ENCODE measurements around the gene PRG2.

Gene PRG2

GRCh38 chr11:57417056-57417455, 26.6 kb upstream of the PRG2 start:
- Histone ChIP-seq H3K36me3 (ENCODE audit: control insufficient read depth, insufficient read depth, low read length) (no peaks in the 10 kb centered on the region), H3K9me3 (ENCODE audit: control insufficient read depth, low read length) (no peaks in the 10 kb centered on the region), H3K27me3 (ENCODE audit: control insufficient read depth, insufficient read depth, low read length) (no peaks in the 10 kb centered on the region), H2AFZ (no peak overlapping the region), H3K9ac (no peak overlapping the region), H3K4me1 (no peaks in the 10 kb centered on the region), H3K27ac (no peak overlapping the region), H3K4me3 (ENCODE audit: low read depth, low read length) (no peak overlapping the region), H3K4me2 (ENCODE audit: low read length) (no peak overlapping the region), H3K79me2 (no peaks in the 10 kb centered on the region)
- no peak for TF ChIP-seq CTCF (IDR thresholded peaks at IDR 0.05)

GRCh38 chr11:57416436-57416835, 26.0 kb upstream of the PRG2 start:
- no peak overlapping the region for H3K4me3 ChIP-seq (ENCODE audit: low read depth, low read length)
- no peaks in the 10 kb centered on the region for H3K9me3 ChIP-seq (ENCODE audit: control insufficient read depth, low read length)
- no peaks in the 10 kb centered on the region for H3K27me3 ChIP-seq (ENCODE audit: control insufficient read depth, insufficient read depth, low read length)
- H2AFZ ChIP-seq: no peak overlapping the region
- H3K4me1 ChIP-seq: no peaks in the 10 kb centered on the region
- no peak overlapping the region for H3K9ac ChIP-seq
- no peak overlapping the region for H3K27ac ChIP-seq
- no peak for TF ChIP-seq CTCF (IDR thresholded peaks at IDR 0.05)
- H3K79me2 ChIP-seq: no peaks in the 10 kb centered on the region
- no peaks in the 10 kb centered on the region for H3K36me3 ChIP-seq (ENCODE audit: control insufficient read depth, insufficient read depth, low read length)
- no peak overlapping the region for H3K4me2 ChIP-seq (ENCODE audit: low read length)

GRCh38 chr11:57414612-57415212, 24.3 kb upstream of the PRG2 start:
- Histone ChIP-seq H3K4me2 (ENCODE audit: low read length) (no peak overlapping the region), H3K4me3 (ENCODE audit: low read depth, low read length) (no peak overlapping the region), H3K36me3 (ENCODE audit: control insufficient read depth, insufficient read depth, low read length) (no peaks in the 10 kb centered on the region), H3K27ac (no peak overlapping the region), H3K9ac (no peak overlapping the region), H3K4me1 (no peaks in the 10 kb centered on the region), H3K79me2 (no peaks in the 10 kb centered on the region), H3K27me3 (ENCODE audit: control insufficient read depth, insufficient read depth, low read length) (no peaks in the 10 kb centered on the region), H2AFZ (no peak overlapping the region), H3K9me3 (ENCODE audit: control insufficient read depth, low read length) (no peaks in the 10 kb centered on the region)
- TF ChIP-seq CTCF (IDR thresholded peaks at IDR 0.05): no peak

GRCh38 chr11:57413681-57414080, 23.2 kb upstream of the PRG2 start:
- TF ChIP-seq CTCF (IDR thresholded peaks at IDR 0.05): no peak
- no peaks in the 10 kb centered on the region for H3K36me3 ChIP-seq (ENCODE audit: control insufficient read depth, insufficient read depth, low read length)
- no peaks in the 10 kb centered on the region for H3K27me3 ChIP-seq (ENCODE audit: control insufficient read depth, insufficient read depth, low read length)
- H3K4me1 ChIP-seq: no peaks in the 10 kb centered on the region
- H3K79me2 ChIP-seq: no peaks in the 10 kb centered on the region
- no peak overlapping the region for H2AFZ ChIP-seq
- H3K9me3 ChIP-seq (ENCODE audit: control insufficient read depth, low read length): no peaks in the 10 kb centered on the region
- H3K4me3 ChIP-seq (ENCODE audit: low read depth, low read length): no peak overlapping the region
- H3K4me2 ChIP-seq (ENCODE audit: low read length): no peak overlapping the region
- no peak overlapping the region for H3K9ac ChIP-seq
- no peak overlapping the region for H3K27ac ChIP-seq

DNA sequence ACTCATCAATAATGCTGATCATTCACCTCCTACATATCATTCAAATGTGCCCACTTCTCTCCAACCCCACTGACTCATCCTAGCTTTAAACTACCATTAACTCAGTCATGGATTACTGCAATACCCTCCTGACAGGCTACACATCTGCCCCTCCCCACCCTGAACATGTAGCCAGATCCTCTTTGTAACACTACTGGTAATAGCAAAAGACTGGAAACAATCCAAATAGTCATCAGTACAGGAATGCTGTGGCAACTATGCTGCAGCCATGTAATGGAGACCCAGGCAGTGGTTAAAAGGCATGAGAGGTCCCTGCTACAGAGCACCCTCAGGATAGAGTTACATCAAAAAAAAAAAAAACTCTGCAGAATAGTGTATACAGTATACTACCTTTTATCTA, 19.8 kb upstream of the PRG2 start:
- H3K36me3 ChIP-seq (ENCODE audit: control insufficient read depth, insufficient read depth, low read length): no peaks in the 10 kb centered on the region
- no peak overlapping the region for H3K27ac ChIP-seq
- no peak overlapping the region for H2AFZ ChIP-seq
- H3K9me3 ChIP-seq (ENCODE audit: control insufficient read depth, low read length): no peaks in the 10 kb centered on the region
- no peak overlapping the region for H3K9ac ChIP-seq
- no peak overlapping the region for H3K4me3 ChIP-seq (ENCODE audit: low read depth, low read length)
- no peak for TF ChIP-seq CTCF (IDR thresholded peaks at IDR 0.05)
- H3K27me3 ChIP-seq (ENCODE audit: control insufficient read depth, insufficient read depth, low read length): no peaks in the 10 kb centered on the region
- H3K4me2 ChIP-seq (ENCODE audit: low read length): no peak overlapping the region
- no peaks in the 10 kb centered on the region for H3K4me1 ChIP-seq
- H3K79me2 ChIP-seq: no peaks in the 10 kb centered on the region

Measured in parathyroid adenoma (tissue), 2 donors.